GM23338 (cell line): ENCODE results near the gene TNC. TPM values are rescaled to one million over a fixed set of nuclear protein-coding genes. Genes with fewer than 3 reads are reported as not detected.

Experiments
- ATAC-seq: fragments of 200-7000 bp; cut with Tn5 transposase; 3 replicates; pipeline ENCODE4 v1.9.1; 2020
- DNase-seq: peaks from one replicate; pipeline ENCODE4 v3.0.0-alpha.2; 2015; ENCODE audit warnings: low spot score
- H2AFZ ChIP-seq: fragments of 200-600 bp; sonication (generic); 2 replicates; pipeline ENCODE4 v1.8.0; 2016; ENCODE audit warnings: antibody characterized with exemption, mild to moderate bottlenecking, moderate library complexity
- H3F3A ChIP-seq: fragments of 200-600 bp; sonication (generic); replicated peaks from 2 replicates; pipeline ENCODE4 v1.8.0; 2017; ENCODE audit warnings: antibody characterized with exemption, mixed run types, low read depth
- H3K27ac ChIP-seq: fragments of 200-600 bp; sonication (generic); 2 replicates; pipeline ENCODE4 v1.6.1; 2016; ENCODE audit warnings: low read depth
- H3K27me3 ChIP-seq: fragments of 200-600 bp; sonication (generic); 2 replicates; pipeline ENCODE4 v1.8.0; 2016; ENCODE audit warnings: mild to moderate bottlenecking, mixed run types, moderate library complexity; ENCODE audit not compliant: insufficient read depth
- H3K36me3 ChIP-seq: fragments of 200-600 bp; sonication (generic); 2 replicates; pipeline ENCODE4 v1.8.0; 2016; ENCODE audit warnings: mild to moderate bottlenecking; ENCODE audit not compliant: insufficient read depth
- H3K4me1 ChIP-seq: fragments of 200-600 bp; sonication (generic); 2 replicates; pipeline ENCODE4 v1.8.0; 2016; ENCODE audit warnings: mild to moderate bottlenecking, moderate library complexity; ENCODE audit not compliant: insufficient read depth
- H3K4me2 ChIP-seq: fragments of 200-600 bp; sonication (generic); 2 replicates; pipeline ENCODE4 v1.7.1; 2017; ENCODE audit warnings: mixed run types
- H3K4me3 ChIP-seq: fragments of 200-600 bp; sonication (generic); 2 replicates; pipeline ENCODE4 v1.6.1; 2016; ENCODE audit warnings: mixed run types
- H3K79me2 ChIP-seq: fragments of 200-600 bp; sonication (generic); replicated peaks from 2 replicates; pipeline ENCODE4 v1.8.0; 2017; ENCODE audit warnings: mild to moderate bottlenecking; ENCODE audit not compliant: insufficient read depth
- H3K9me2 ChIP-seq: fragments of 200-600 bp; sonication (generic); 2 replicates; pipeline ENCODE4 v1.8.0; 2017; ENCODE audit not compliant: insufficient read depth
- H4K20me1 ChIP-seq: fragments of 200-600 bp; sonication (generic); replicated peaks from 2 replicates; pipeline ENCODE4 v1.8.0; 2017; ENCODE audit warnings: mild to moderate bottlenecking; ENCODE audit not compliant: insufficient read depth
- H3K27ac Mint-ChIP-seq: 2 replicates; pipeline ENCODE4 v1.8.0; 2020; ENCODE audit warnings: inconsistent platforms, mild to moderate bottlenecking, moderate library complexity, mixed read lengths
- H3K27me3 Mint-ChIP-seq: 3 replicates; pipeline ENCODE4 v1.8.0; 2022; ENCODE audit warnings: low read depth, mild to moderate bottlenecking, moderate library complexity, mixed read lengths, inconsistent platforms; ENCODE audit not compliant: insufficient read depth, poor library complexity
- H3K36me3 Mint-ChIP-seq: 3 replicates; pipeline ENCODE4 v1.8.0; 2021; ENCODE audit warnings: low read depth, mild to moderate bottlenecking, inconsistent platforms, moderate library complexity, mixed read lengths
- H3K4me1 Mint-ChIP-seq: 3 replicates; pipeline ENCODE4 v1.8.0; 2020; ENCODE audit warnings: mild to moderate bottlenecking, inconsistent platforms, mixed read lengths
- H3K4me3 Mint-ChIP-seq: 3 replicates; pipeline ENCODE4 v1.8.0; 2021; ENCODE audit warnings: moderate library complexity, mild to moderate bottlenecking, inconsistent platforms, mixed read lengths
- H3K9me3 Mint-ChIP-seq: 3 replicates; pipeline ENCODE4 v1.8.0; 2020; ENCODE audit warnings: moderate library complexity, mild to moderate bottlenecking, inconsistent platforms, mixed read lengths
- CREB1 ChIP-seq: fragments of 250-450 bp; sonication (Bioruptor Pico); IDR thresholded peaks from 2 replicates; pipeline ENCODE4 v1.5.0; 2020; ENCODE audit warnings: low read depth, mild to moderate bottlenecking, moderate library complexity
- EZH2 ChIP-seq: fragments of 200-600 bp; sonication (generic); IDR thresholded peaks from one replicate; pipeline ENCODE4 v1.8.0; 2017; ENCODE audit warnings: antibody characterized with exemption, mild to moderate bottlenecking, low read depth; ENCODE audit not compliant: unreplicated experiment
- EZH2phosphoT487 ChIP-seq: fragments of 200-600 bp; sonication (generic); IDR thresholded peaks from one replicate; pipeline ENCODE4 v1.8.1; 2018; ENCODE audit warnings: antibody characterized with exemption; ENCODE audit not compliant: unreplicated experiment
- POLR2AphosphoS5 ChIP-seq: IDR thresholded peaks from 2 replicates; pipeline ENCODE4 v1.6.1; 2016; ENCODE audit warnings: antibody characterized with exemption, low read depth
- STAT1 ChIP-seq: IDR thresholded peaks from one replicate; pipeline ENCODE4 v1.6.1; 2016; ENCODE audit warnings: antibody characterized with exemption; ENCODE audit not compliant: unreplicated experiment
- ZNF114 ChIP-seq: fragments of 250-450 bp; sonication (Bioruptor Pico); IDR thresholded peaks from 2 replicates; pipeline ENCODE4 v1.5.0; 2020; ENCODE audit warnings: mild to moderate bottlenecking, moderate library complexity
- ZNF331 ChIP-seq: fragments of 250-450 bp; sonication (Bioruptor Pico); IDR thresholded peaks from 2 replicates; pipeline ENCODE4 v1.5.0; 2020; ENCODE audit warnings: low read depth, mild to moderate bottlenecking, moderate library complexity
- polyA plus RNA-seq: library from polyadenylated mRNA; unstranded; fragments of >200 nt; fragmentation: Nextera tagmentation; extraction: Ambion mirVana; gene quantifications from 2 replicates; pipeline ENCODE4 v1.2.1, GENCODE V29; 2016
- total RNA-seq: library from RNA; depleted of rRNA; stranded (reverse); fragments of >200 nt; shearing (Covaris generic); gene quantifications from 2 replicates; pipeline ENCODE4 v1.2.3, GENCODE V29; 2014
- TF ChIP-seq, protein P1 (sequence below): IDR thresholded peaks from one replicate; pipeline ENCODE4 v1.6.1; 2018; ENCODE audit warnings: antibody characterized with exemption; ENCODE audit not compliant: unreplicated experiment
- TF ChIP-seq, protein P2 (sequence below), 2 experiments: fragments of 200-600 bp in 1 of 2; sonication (generic) in 1 of 2; conservative IDR thresholded peaks; 2 replicates each; pipeline versions ENCODE4 v1.5.1 to v1.6.1; 2016 to 2017; ENCODE audit warnings: antibody characterized with exemption in 2 of 2, low read depth in 2 of 2, mild to moderate bottlenecking in 2 of 2, moderate library complexity in 1 of 2

Gene TNC
- total and polyA plus RNA-seq, 2 experiments from 2014 or later, result 0.89 to 2.7 TPM

DNA sequence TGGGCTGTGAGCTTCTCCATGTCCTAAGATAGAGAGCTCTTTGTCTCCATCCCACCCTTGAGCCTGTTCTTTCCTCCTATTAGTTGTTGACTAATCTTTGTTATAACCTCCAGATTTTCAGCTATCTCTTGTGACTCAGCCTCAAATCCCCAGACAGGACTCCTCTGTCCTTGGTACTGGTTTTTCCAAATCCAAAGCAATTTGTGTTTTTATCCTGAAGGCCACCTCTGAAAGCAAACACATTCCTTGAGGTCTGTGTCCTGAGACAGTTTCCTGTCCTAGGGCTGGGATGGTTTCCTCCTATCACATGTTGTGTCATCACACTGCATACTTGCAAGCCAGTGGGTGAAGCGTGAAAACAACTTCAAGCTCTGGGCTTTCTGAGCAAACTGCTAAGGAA is 8.5 kb downstream of the TNC start:
- H4K20me1 ChIP-seq, result no peaks in the 10 kb centered on the region
- H3K4me3 ChIP-seq, result no peak overlapping the region
- no peak for DNase-seq
- no peaks in the 10 kb centered on the region for H3K27me3 ChIP-seq
- H2AFZ ChIP-seq, result no peak overlapping the region
- no peak for ATAC-seq
- H3K79me2 ChIP-seq, result no peaks in the 10 kb centered on the region
- Mint-ChIP-seq H3K27ac (no peak overlapping the region), H3K4me3 (no peak overlapping the region), H3K4me1 (peaks cover 7% of the 10 kb centered on the region; the same call in 2 of the 3 replicates), H3K9me3 (no peaks in the 10 kb centered on the region), H3K36me3 (no peaks in the 10 kb centered on the region), H3K27me3 (no peaks in the 10 kb centered on the region)
- no peaks in the 10 kb centered on the region for H3F3A ChIP-seq
- no peak overlapping the region for H3K27ac ChIP-seq
- no peaks in the 10 kb centered on the region for H3K4me1 ChIP-seq
- H3K9me2 ChIP-seq, result no peaks in the 10 kb centered on the region
- H3K4me2 ChIP-seq, result no peak overlapping the region
- TF ChIP-seq EZH2phosphoT487 (no peak), POLR2AphosphoS5 (no peak), EZH2 (no peak), CREB1 (CRISPR knock-in tag) (no peak), ZNF331 (CRISPR knock-in tag) (no peak), STAT1 (no peak)
- TF ChIP-seq, protein P1, sequence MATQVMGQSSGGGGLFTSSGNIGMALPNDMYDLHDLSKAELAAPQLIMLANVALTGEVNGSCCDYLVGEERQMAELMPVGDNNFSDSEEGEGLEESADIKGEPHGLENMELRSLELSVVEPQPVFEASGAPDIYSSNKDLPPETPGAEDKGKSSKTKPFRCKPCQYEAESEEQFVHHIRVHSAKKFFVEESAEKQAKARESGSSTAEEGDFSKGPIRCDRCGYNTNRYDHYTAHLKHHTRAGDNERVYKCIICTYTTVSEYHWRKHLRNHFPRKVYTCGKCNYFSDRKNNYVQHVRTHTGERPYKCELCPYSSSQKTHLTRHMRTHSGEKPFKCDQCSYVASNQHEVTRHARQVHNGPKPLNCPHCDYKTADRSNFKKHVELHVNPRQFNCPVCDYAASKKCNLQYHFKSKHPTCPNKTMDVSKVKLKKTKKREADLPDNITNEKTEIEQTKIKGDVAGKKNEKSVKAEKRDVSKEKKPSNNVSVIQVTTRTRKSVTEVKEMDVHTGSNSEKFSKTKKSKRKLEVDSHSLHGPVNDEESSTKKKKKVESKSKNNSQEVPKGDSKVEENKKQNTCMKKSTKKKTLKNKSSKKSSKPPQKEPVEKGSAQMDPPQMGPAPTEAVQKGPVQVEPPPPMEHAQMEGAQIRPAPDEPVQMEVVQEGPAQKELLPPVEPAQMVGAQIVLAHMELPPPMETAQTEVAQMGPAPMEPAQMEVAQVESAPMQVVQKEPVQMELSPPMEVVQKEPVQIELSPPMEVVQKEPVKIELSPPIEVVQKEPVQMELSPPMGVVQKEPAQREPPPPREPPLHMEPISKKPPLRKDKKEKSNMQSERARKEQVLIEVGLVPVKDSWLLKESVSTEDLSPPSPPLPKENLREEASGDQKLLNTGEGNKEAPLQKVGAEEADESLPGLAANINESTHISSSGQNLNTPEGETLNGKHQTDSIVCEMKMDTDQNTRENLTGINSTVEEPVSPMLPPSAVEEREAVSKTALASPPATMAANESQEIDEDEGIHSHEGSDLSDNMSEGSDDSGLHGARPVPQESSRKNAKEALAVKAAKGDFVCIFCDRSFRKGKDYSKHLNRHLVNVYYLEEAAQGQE, result peak; percentile 63
- TF ChIP-seq, protein P2, sequence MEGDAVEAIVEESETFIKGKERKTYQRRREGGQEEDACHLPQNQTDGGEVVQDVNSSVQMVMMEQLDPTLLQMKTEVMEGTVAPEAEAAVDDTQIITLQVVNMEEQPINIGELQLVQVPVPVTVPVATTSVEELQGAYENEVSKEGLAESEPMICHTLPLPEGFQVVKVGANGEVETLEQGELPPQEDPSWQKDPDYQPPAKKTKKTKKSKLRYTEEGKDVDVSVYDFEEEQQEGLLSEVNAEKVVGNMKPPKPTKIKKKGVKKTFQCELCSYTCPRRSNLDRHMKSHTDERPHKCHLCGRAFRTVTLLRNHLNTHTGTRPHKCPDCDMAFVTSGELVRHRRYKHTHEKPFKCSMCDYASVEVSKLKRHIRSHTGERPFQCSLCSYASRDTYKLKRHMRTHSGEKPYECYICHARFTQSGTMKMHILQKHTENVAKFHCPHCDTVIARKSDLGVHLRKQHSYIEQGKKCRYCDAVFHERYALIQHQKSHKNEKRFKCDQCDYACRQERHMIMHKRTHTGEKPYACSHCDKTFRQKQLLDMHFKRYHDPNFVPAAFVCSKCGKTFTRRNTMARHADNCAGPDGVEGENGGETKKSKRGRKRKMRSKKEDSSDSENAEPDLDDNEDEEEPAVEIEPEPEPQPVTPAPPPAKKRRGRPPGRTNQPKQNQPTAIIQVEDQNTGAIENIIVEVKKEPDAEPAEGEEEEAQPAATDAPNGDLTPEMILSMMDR (conservative IDR thresholded peaks at IDR 0.05; ENCODE audit: low read depth in 2 of 2), result no peak
- H3K36me3 ChIP-seq, result no peaks in the 10 kb centered on the region

DNA sequence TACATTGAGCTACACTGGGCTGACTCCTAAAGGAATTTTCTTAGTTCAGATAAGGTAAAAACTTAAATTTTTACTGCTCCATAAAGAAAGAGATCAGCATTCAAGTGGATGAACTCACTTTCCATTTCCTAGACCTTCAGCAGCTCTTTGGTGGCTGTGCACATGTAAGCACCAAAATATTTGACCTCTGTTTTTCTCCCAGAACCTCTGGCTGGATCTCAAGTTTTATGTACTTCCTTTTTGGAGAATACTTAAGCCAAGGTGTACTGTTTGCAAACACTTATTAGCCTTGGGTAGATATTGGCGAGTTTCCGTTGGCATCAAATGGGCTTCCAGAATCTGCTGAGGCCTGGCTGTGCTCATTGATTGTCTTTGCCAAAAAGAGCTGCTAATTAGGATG is 10.3 kb downstream of the TNC start:
- Mint-ChIP-seq H3K27ac (no peak overlapping the region), H3K36me3 (no peaks in the 10 kb centered on the region), H3K27me3 (peaks cover 1% of the 10 kb centered on the region), H3K4me1 (peaks cover 7% of the 10 kb centered on the region; the same call in 2 of the 3 replicates), H3K4me3 (no peak overlapping the region), H3K9me3 (no peaks in the 10 kb centered on the region)
- no peaks in the 10 kb centered on the region for H3F3A ChIP-seq
- TF ChIP-seq, protein P1, result no peak
- TF ChIP-seq ZNF114 (CRISPR knock-in tag), result no peak
- H3K4me3 ChIP-seq, result no peak overlapping the region
- H3K36me3 ChIP-seq, result no peaks in the 10 kb centered on the region
- ATAC-seq (no peak), DNase-seq (no peak)
- H3K27me3 ChIP-seq, result no peaks in the 10 kb centered on the region
- H3K4me1 ChIP-seq, result no peaks in the 10 kb centered on the region
- H3K4me2 ChIP-seq, result no peak overlapping the region
- no peaks in the 10 kb centered on the region for H3K9me2 ChIP-seq
- no peaks in the 10 kb centered on the region for H3K79me2 ChIP-seq
- H4K20me1 ChIP-seq, result no peaks in the 10 kb centered on the region
- H3K27ac ChIP-seq, result no peak overlapping the region
- no peak overlapping the region for H2AFZ ChIP-seq
